GM21528 (cell line): ENCODE measurements around the gene C3orf52.

Source experiments
- ATAC-seq: cut with Tn5 transposase; IDR thresholded peaks from one replicate; pipeline ENCODE4 v1.9.1; 2021; ENCODE audit warnings: mild to moderate bottlenecking, moderate library complexity; ENCODE audit not compliant: unreplicated experiment, low FRiP score

The C3orf52 gene

GRCh38 chr3:112116748-112117186 lies 30.6 kb downstream of the C3orf52 start:
- no peak for ATAC-seq

DNA sequence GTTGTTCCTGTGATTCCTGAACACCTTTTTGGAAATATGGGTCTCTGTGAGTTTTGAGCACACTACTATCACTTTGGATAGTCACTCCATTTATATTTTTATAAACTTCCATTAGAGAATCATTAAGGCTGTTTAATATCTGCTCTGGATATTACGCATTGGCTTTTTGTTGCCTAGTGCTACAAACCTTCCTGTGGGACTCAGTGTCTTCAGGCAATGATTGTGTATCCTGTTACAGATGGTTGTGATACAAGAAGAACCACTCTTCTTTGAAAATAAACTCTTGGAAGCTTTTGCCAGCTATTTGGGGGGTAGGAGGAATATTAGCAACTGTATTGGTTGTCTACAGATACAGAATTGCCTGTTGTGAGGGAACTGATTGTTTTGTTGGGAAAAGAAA lies 31.2 kb downstream of the C3orf52 start:
- ATAC-seq = no peak

DNA sequence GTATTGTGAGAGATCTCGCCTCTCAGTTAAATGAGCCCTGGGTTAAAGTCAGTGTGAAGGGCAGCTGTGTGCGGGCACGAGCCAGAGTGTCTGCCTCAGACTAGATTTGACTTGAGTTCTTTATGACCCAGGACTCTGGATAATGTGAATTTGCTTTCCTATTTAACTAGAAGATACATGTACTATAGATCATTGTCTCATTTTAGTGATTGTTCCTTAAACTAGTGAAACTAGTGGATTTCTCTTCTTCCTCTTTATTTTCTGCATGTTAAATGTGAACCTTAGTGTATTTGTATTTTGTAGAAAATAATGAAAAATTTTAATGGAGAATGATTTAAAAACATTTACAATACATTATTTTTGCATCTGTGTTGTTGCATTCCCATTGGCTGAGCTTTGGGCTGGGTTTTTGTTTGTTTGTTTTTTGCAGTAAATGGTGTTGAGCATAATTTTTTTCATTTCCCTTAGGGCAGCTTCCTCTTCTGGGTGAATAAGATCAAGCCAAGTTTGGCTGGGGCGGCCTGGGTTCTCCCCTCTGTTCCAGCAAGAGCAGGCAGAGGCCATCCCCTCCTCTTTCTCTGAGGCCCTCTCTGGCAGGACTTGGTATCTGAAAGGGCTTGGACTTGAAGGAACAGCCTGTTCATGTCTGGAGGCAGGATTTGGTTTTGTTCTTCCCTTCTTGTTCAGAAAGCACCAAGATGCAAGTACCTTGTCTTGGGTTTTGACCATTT lies 31.8 kb downstream of the C3orf52 start:
- ATAC-seq = no peak

- ATAC-seq = no peak
These were observed 34.0 kb downstream of the C3orf52 start for GRCh38 chr3:112119962-112120836.

- no peak for ATAC-seq
These were observed 35.7 kb downstream of the C3orf52 start for GRCh38 chr3:112121577-112122547.

DNA sequence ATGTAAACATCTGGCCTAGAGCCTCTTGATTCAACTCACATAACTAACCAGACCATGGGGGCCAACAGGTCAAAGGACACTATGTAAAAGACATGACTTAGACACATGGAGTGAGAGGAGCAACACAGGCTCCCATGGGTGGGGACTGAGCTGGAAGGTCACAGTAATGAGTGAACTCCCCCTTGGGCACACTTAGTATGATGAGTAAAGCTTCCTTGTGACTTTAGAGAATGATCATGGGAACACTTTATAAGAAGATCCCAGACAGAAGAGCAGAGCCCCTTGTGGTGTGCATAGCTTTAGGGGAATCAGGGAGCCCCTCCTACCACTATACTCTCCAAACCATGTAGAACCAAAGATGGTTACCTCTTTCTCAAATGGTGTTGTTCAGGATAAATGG lies 36.7 kb downstream of the C3orf52 start:
- ATAC-seq = no peak

GRCh38 chr3:112123548-112123947 lies 37.4 kb downstream of the C3orf52 start:
- no peak for ATAC-seq

- no peak for ATAC-seq
These were observed 38.9 kb downstream of the C3orf52 start for GRCh38 chr3:112124907-112125607.

- ATAC-seq = no peak
These were observed 40.3 kb downstream of the C3orf52 start for GRCh38 chr3:112126511-112126911.

DNA sequence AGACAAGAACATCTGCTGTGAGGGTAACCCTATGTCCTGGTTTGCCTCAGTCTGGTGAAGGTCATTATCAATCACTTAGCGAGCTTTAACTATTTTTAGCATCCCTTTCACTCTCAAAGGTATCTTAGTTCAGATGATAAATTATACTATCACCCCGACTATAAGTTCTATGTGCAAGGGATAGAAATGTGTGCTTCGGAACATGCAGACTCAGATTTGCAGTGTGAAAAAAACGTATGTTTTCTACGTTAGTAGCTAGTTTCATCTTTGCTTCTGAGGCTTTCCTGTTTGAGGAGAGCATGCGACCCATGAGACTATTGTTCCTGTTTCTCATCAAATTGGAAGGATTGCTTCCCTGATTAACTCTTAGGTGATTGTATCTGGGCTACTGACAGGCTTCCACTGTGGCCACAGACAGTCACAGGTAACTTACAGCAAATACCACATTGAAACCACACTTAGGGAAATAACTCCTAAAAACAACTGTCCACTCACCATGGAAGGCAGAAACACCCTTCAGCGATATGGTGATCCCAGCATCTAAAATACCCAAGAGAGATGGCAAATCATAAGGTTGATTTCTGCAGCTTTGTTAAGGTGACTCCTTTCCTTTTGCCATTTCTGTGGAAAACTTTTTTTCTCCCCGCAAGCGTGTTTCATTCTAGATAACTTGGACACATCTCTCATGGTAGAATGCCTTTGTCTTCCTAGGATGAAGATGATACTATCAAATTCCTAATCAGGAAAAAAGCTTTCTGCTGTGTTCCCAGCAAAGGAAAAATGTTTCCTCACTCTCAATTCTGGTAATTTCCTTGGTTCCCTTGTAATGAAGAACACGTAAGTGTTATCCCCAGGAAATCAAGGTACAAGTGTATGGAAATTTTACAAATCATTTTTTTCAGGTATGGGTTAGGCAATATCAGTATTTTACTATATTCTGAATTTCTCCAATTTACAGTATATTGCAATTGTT lies 41.6 kb downstream of the C3orf52 start:
- ATAC-seq = no peak

GRCh38 chr3:112128843-112129727 lies 42.9 kb downstream of the C3orf52 start:
- peak; percentile 46 for ATAC-seq

DNA sequence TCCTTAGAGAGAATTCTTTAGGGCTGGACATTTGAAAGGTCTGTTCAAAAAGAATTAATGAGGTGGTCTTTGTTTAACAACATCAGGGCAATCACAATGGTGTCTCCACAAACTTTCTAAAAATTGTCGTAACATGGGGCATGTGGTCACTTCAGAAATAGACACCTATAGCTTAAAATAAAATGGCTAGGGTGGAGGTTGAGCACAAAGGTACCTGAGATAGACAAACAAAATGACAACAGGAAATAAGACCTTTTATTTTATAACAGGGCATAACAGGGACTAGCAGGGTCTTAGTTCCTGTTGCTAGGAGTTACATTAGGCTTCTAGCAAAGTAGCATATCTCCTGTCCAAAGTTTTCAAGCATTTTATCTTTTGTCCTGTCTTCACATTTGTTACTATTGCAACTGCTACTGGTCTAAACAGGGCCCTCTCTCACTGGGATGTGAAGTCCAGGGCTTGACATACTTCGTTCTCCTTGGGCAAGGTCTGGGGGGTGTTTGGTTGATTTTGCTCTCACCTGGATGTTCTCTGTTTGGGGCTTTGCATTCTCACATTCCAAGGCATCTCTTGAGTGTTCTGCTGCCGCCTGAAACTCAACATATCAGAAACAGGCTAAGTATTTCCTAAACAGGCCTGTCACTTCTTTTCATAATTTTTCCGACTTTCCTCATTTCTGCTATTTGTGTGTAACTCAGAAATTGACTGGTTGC lies 43.9 kb downstream of the C3orf52 start:
- ATAC-seq = no peak

- no peak for ATAC-seq
These were observed 44.4 kb downstream of the C3orf52 start for GRCh38 chr3:112130638-112130993.

- no peak for ATAC-seq
These were observed 44.9 kb downstream of the C3orf52 start for GRCh38 chr3:112131111-112131510.

GRCh38 chr3:112132088-112132487 lies 45.9 kb downstream of the C3orf52 start:
- no peak for ATAC-seq

DNA sequence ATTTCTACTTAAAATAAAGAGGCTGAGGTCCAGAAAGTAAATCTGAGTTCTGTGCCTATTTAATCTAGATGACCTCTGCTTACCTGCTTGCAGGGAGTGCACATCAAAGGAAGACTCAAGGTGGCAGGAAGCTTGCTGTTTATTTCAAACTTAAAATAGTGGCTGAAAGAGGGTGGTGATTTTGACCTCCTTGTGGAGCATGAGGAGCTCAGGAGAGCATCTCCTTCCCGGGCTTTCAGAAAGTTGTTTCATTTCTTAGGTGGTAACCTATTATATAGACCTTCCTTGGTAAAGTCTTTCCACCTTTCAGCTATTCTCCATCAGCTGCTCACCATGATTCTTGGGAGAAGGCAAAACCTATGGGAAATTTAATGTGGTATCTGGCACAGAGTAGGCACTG lies 46.4 kb downstream of the C3orf52 start:
- no peak for ATAC-seq

DNA sequence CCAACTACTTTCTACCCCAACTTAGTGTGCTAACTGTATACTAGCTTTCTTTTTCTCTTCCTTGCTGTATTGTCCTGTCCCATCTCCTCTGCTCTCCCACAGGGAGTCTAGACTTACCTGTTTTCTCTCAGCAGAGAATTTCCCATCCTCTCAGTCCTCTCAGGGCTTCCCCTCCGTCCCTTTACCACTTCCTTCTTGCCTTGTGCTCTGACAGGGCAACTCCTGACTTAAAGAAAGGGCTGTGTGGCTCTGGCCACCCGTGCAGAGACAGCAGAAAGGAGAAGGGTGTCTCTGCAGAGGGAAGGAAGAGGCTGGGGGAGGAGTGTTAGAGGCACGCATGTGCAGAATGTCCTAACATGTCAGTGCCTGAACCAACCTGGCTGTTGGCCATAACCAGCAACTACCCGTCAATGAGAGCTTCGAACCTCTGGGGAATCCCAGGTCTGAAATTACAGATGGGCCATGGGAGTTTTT lies 46.8 kb downstream of the C3orf52 start, which contains the start of gene GCSAM:
Gene GCSAM, minus strand, starts transcription at position 274 of the 474 bp plus-strand sequence. Its CDS starts 128 bp downstream, at position 146.
- ATAC-seq = peak; percentile 80
